Transverse colon (tissue), 4 donors: Measurements from ENCODE around the gene CCNG1. TPM values are rescaled to one million over a fixed set of nuclear protein-coding genes. Genes with fewer than 3 reads are reported as not detected.
A peak's percentile ranks its signal among the peaks of the same experiment; 100 is the strongest.
"Not testable (repeated sequence)": the region's sequence is repeated elsewhere in the genome, so short reads cannot be mapped to it uniquely, and the experiment has no call there.

Source experiments
- DNase-seq: peaks from one replicate; pipeline ENCODE4 v3.0.0-alpha.2; 2019
- H3K27ac ChIP-seq, 4 donors: fragments of 200-600 bp; sonication (generic); 2 replicates each; pipeline ENCODE4 v1.5.1; 2016 to 2018; ENCODE audit warnings: inconsistent platforms in 4 of 4
- H3K27me3 ChIP-seq: fragments of 200-600 bp; sonication (generic); 2 replicates; pipeline ENCODE4 v1.5.1; 2017; ENCODE audit warnings: inconsistent platforms
- H3K36me3 ChIP-seq, 4 donors: fragments of 200-600 bp; sonication (generic); 2 replicates each; pipeline ENCODE4 v1.5.1; 2017 to 2019; ENCODE audit warnings: inconsistent platforms in 4 of 4
- H3K4me1 ChIP-seq, 4 donors: fragments of 200-600 bp; sonication (generic); 2 replicates each; pipeline ENCODE4 v1.5.1; 2017 to 2020; ENCODE audit warnings: inconsistent platforms in 4 of 4
- H3K4me3 ChIP-seq, 4 donors: fragments of 200-600 bp; sonication (generic); 1 replicate in 1 of 4; 2 replicates in 3 of 4; pipeline versions ENCODE4 v1.5.1 to v1.6.1; 2017 to 2019; ENCODE audit warnings: inconsistent platforms in 4 of 4
- H3K9me3 ChIP-seq, 2 donors: fragments of 200-600 bp; sonication (generic); 2 replicates each; pipeline ENCODE4 v1.5.1; 2017 to 2019; ENCODE audit warnings: inconsistent platforms in 2 of 2
- EP300 ChIP-seq: sonication (generic); formaldehyde crosslinking; IDR thresholded peaks from one replicate; pipeline ENCODE4 v1.6.1; 2017; ENCODE audit warnings: antibody characterized with exemption, low read depth
- POLR2A ChIP-seq: fragments of 450-650 bp; IDR thresholded peaks from one replicate; pipeline ENCODE4 v1.6.1; 2016; ENCODE audit warnings: antibody characterized with exemption, mild to moderate bottlenecking, moderate library complexity
- POLR2AphosphoS5 ChIP-seq, 3 donors: sonication (generic); formaldehyde crosslinking; IDR thresholded peaks; one replicate each; pipeline ENCODE4 v1.6.1; 2016; ENCODE audit warnings: antibody characterized with exemption in 3 of 3
- WGBS, 2 donors: methylation state at CpG; one replicate each; pipeline ENCODE4 v1.1.5; 2018; ENCODE audit warnings: low coverage in 1 of 2; 5-methylcytosine and 5-hydroxymethylcytosine counted together
- in situ Hi-C, 4 donors: fragments of 200-750 bp; cut with MboI; loops; one replicate each; pipeline versions ENCODE4 v1.15.0 to v1.15.1; 2017; ENCODE audit warnings: low sequenced_read_pairs in 3 of 4, low pct_ligation_motif_present in 1 of 4, low pct_unique_long_range_greater_than_20kb in 1 of 4
- intact Hi-C: fragments of 100-400 bp; cut with DNase I; formaldehyde crosslinking; loops from one replicate; pipeline ENCODE4 v1.15.1; 2023; ENCODE audit warnings: low total_unique reads
- total RNA-seq, 4 donors: library from RNA; depleted of rRNA; stranded (reverse); fragments of >200 nt; gene quantifications; one replicate each; pipeline ENCODE4 v1.1.0, GENCODE V29; 2016
- TF ChIP-seq, protein P1 (sequence below), 5 experiments: fragments of 200-600 bp in 3 of 5; fragments of 450-650 bp in 2 of 5; sonication (generic) in 3 of 5; IDR thresholded peaks; 1 replicate in 2 of 5; 2 replicates in 3 of 5; pipeline ENCODE4 v1.5.1; 2016 to 2017; ENCODE audit warnings: antibody characterized with exemption in 5 of 5, inconsistent platforms in 3 of 5, mild to moderate bottlenecking in 2 of 5, moderate library complexity in 1 of 5

CCNG1 gene
- total RNA-seq, 4 donors from 2014 or later, result 164 to 293 (median 180) TPM

DNA sequence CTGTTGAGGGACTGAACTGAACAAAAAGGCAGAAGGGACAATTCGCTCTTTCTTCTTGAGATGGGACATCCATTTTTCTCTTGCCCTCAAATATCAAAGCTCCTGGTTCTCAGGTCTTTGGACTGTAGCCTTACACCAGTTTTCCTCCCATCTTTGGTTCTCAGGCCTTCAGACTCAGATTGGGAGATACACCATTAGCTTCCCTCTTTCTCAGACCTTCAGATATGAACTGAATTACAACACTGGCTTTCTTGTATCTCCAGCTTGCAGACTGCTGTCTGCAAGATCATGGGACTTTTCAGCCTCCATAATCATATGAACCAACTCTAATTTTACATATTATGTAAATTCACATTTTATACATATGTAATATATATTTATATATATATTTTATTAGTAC is 12.6 kb upstream of the CCNG1 start:
- intact Hi-C loops, result no loop called here
- TF ChIP-seq EP300, result no peak
- TF ChIP-seq POLR2A, result no peak
- TF ChIP-seq POLR2AphosphoS5 (IDR thresholded peaks at IDR 0.05), result no peak
- TF ChIP-seq, protein P1, sequence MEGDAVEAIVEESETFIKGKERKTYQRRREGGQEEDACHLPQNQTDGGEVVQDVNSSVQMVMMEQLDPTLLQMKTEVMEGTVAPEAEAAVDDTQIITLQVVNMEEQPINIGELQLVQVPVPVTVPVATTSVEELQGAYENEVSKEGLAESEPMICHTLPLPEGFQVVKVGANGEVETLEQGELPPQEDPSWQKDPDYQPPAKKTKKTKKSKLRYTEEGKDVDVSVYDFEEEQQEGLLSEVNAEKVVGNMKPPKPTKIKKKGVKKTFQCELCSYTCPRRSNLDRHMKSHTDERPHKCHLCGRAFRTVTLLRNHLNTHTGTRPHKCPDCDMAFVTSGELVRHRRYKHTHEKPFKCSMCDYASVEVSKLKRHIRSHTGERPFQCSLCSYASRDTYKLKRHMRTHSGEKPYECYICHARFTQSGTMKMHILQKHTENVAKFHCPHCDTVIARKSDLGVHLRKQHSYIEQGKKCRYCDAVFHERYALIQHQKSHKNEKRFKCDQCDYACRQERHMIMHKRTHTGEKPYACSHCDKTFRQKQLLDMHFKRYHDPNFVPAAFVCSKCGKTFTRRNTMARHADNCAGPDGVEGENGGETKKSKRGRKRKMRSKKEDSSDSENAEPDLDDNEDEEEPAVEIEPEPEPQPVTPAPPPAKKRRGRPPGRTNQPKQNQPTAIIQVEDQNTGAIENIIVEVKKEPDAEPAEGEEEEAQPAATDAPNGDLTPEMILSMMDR (IDR thresholded peaks at IDR 0.05), result no peak

DNA sequence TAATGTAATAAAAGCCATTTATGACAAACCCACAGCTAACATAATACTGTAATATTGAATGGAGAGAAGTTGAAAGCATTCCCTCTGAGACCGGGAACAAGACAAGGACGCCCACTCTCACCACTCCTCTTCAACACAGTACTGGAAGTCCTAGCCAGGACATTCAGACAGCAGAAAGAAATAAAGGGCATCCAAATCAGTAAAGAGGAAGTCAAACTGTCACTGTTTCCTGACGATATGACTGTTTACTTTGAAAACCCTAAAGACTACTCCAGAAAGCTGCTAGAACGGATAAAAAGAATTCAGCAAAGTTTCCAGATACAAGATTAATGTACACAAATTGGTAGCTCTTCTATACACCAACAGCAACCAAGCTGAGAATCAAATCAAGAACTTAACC is 11.3 kb upstream of the CCNG1 start:
- H3K36me3 ChIP-seq, H3K4me1 ChIP-seq, DNase-seq, H3K27ac ChIP-seq, H3K4me3 ChIP-seq, in situ Hi-C loops, H3K27me3 ChIP-seq, H3K9me3 ChIP-seq, intact Hi-C loops: not testable (repeated sequence)
- 48 to 60% methylated on average over 4 of the region's 4 CpGs for WGBS, 2 donors

More for the DNA sequence above, 12.6 kb upstream of the CCNG1 start:
- Histone ChIP-seq H3K9me3 (no peaks in the 10 kb centered on the region), H3K36me3 (no peaks in the 10 kb centered on the region), H3K27ac (no peak overlapping the region), H3K27me3 (no peaks in the 10 kb centered on the region), H3K4me1 (no peaks in the 10 kb centered on the region), H3K4me3 (no peak overlapping the region)
- no peak for DNase-seq
- WGBS, 2 donors, result 97 to 100% methylated on average over 1 of the region's 1 CpG
- in situ Hi-C loops, result no loop called here

DNA sequence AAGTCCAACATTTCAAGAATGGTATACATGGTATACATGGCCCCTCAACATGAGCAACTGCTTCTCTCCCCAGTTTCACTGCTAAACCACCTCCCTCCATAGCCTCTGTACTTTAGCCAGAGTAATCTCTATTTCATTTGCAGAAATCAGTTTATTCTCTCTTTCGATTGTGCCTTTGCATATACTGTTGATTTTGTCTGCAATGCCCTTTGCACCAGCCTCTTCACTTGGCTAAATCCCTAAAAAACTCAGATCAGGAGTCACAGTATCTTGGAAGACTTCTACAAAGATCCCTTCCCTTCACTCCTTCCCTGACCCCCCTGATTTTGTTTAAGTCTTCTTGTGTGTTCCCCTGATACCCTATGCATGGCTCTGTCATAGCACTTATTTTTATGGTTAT is 4.9 kb upstream of the CCNG1 start:
- intact Hi-C loops (no loop called here), in situ Hi-C loops (no loop called here)
- no peak for DNase-seq
- Histone ChIP-seq H3K27ac (peak overlapping the region in 3 of 4 donors; percentile 27 to 72 (median 68)), H3K4me1 (peaks cover 0 to 47% (median 19%) of the 10 kb centered on the region in 4 donors), H3K27me3 (no peaks in the 10 kb centered on the region), H3K4me3 (no peak overlapping the region), H3K9me3 (no peaks in the 10 kb centered on the region), H3K36me3 (no peaks in the 10 kb centered on the region)
- 57 to 61% methylated on average over 1 of the region's 1 CpG for WGBS, 2 donors
- TF ChIP-seq POLR2A (no peak), EP300 (no peak), POLR2AphosphoS5 (IDR thresholded peaks at IDR 0.05) (no peak)
- TF ChIP-seq, protein P1 (IDR thresholded peaks at IDR 0.05), result no peak

DNA sequence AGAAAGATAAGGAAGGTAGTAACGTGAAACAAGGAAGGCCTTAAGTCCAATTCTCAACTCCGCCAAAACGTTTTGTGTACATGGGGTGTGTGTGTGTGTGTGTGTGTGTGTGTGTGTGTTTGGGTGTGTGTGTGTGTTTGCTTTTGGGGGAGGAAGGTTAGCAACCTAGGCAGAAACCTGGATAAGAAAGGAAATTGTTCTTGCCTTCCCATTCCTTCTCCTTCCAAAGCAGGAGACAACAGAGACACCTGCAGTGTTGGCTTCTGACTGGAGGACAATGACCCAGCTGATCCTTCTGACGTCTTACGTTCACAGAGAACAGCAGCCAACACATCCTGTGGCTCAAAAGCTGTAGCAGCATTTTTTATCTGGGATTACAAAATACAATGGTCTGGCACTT is 4.1 kb upstream of the CCNG1 start:
- H3K27me3 ChIP-seq, result no peaks in the 10 kb centered on the region
- H3K4me3 ChIP-seq, result no peak overlapping the region
- peak overlapping the region in 3 of 4 donors; percentile 60 to 72 (median 68) for H3K27ac ChIP-seq
- DNase-seq, result peak; percentile 32
- WGBS, 2 donors, result 18 to 39% methylated on average over 5 of the region's 5 CpGs
- H3K9me3 ChIP-seq, result no peaks in the 10 kb centered on the region
- intact Hi-C loops, result no loop called here
- no peaks in the 10 kb centered on the region for H3K36me3 ChIP-seq
- in situ Hi-C loops, result no loop called here
- peaks cover under 1 to 49% (median 19%) of the 10 kb centered on the region in 4 donors for H3K4me1 ChIP-seq
- TF ChIP-seq POLR2A, result no peak

DNA sequence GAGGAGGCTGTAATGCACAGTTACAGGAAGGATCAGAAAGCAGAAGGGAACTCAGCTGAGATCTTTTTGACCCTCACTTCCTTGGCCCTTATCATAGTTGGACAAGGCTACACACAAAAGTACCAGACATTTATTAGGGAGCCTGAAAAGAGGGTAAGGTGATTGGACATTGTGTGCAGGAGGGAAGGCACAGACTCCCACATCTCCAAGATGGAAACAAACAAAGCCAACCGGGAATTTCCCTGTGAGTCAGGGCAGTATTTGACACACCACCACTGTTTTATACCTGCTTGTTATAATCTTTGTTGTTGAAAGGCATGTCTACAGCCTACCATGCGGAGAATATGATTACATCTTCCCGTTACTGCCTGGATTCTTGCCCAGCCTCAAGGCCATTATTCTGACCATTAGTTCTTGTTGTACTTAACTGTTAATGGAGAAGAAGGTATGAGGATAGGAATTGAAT is 3.0 kb upstream of the CCNG1 start:
- peak overlapping the region; percentile 42 to 72 (median 64) for H3K27ac ChIP-seq
- in situ Hi-C loops, result no loop called here

More for the DNA sequence above, 3.0 kb upstream of the CCNG1 start:
- TF ChIP-seq POLR2AphosphoS5 (IDR thresholded peaks at IDR 0.05), result peak in 1 of 3 donors; percentile 30
- TF ChIP-seq, protein P1 (IDR thresholded peaks at IDR 0.05), result no peak
- no peaks in the 10 kb centered on the region for H3K9me3 ChIP-seq
- WGBS, 2 donors, result 20 to 36% methylated on average over 2 to 3 of the region's 3 CpGs
- no peaks in the 10 kb centered on the region for H3K27me3 ChIP-seq
- no peaks in the 10 kb centered on the region for H3K36me3 ChIP-seq
- peak; percentile 45 for DNase-seq
- no peak overlapping the region for H3K4me3 ChIP-seq
- peaks cover 9 to 61% (median 27%) of the 10 kb centered on the region in 4 donors for H3K4me1 ChIP-seq
- intact Hi-C loops, result no loop called here
